HEK293T (cell line): ENCODE results near the gene LTO1.
"Not testable (repeated sequence)": the region's sequence is repeated elsewhere in the genome, so short reads cannot be mapped to it uniquely, and the experiment has no call there.

Source experiments
- CTCF ChIA-PET: fragments of 350-600 bp; formaldehyde crosslinking; extraction: SDS; loops from one replicate; lab custom pipeline; 2021; ENCODE audit warnings: antibody characterized with exemption, inconsistent platforms; lab: Yijun Ruan, JAX
- POLR2A ChIA-PET: fragments of 350-600 bp; formaldehyde crosslinking; extraction: SDS; loops from one replicate; lab custom pipeline; 2020; ENCODE audit warnings: antibody characterized with exemption, inconsistent platforms; lab: Yijun Ruan, JAX
- DNase-seq: peaks from one replicate; pipeline ENCODE4 v3.0.0; 2012; ENCODE audit warnings: mixed read lengths; ENCODE audit errors: extremely low spot score
- ARNT ChIP-seq: fragments of 450-650 bp; IDR thresholded peaks from 2 replicates; pipeline ENCODE4 v1.6.1; 2017; ENCODE audit warnings: mild to moderate bottlenecking
- BHLHE40 ChIP-seq: fragments of 450-650 bp; IDR thresholded peaks from 2 replicates; pipeline ENCODE4 v1.6.1; 2016; ENCODE audit warnings: mild to moderate bottlenecking, moderate library complexity, borderline replicate concordance
- CTBP1 ChIP-seq: fragments of 450-650 bp; IDR thresholded peaks from 2 replicates; pipeline ENCODE4 v1.6.1; 2016; ENCODE audit warnings: borderline replicate concordance
- ELF4 ChIP-seq: fragments of 450-650 bp; IDR thresholded peaks from 2 replicates; pipeline ENCODE4 v1.6.1; 2017; ENCODE audit warnings: antibody characterized with exemption
- FOXA1 ChIP-seq: fragments of 450-650 bp; IDR thresholded peaks from 2 replicates; pipeline ENCODE4 v1.6.1; 2016; ENCODE audit warnings: mild to moderate bottlenecking
- FOXK2 ChIP-seq: fragments of 450-650 bp; IDR thresholded peaks from 2 replicates; pipeline ENCODE4 v1.6.1; 2016; ENCODE audit warnings: mild to moderate bottlenecking
- FOXM1 ChIP-seq: fragments of 450-650 bp; IDR thresholded peaks from 2 replicates; pipeline ENCODE4 v1.6.1; 2017; ENCODE audit warnings: mild to moderate bottlenecking, borderline replicate concordance
- HDGF ChIP-seq: fragments of 450-650 bp; IDR thresholded peaks from 2 replicates; pipeline ENCODE4 v1.6.1; 2017; ENCODE audit warnings: antibody characterized with exemption, borderline replicate concordance
- L3MBTL2 ChIP-seq: fragments of 450-650 bp; conservative IDR thresholded peaks from 2 replicates; pipeline ENCODE4 v1.6.1; 2016; ENCODE audit warnings: mild to moderate bottlenecking
- LEF1 ChIP-seq: fragments of 450-650 bp; IDR thresholded peaks from 2 replicates; pipeline ENCODE4 v1.6.1; 2017; ENCODE audit warnings: mild to moderate bottlenecking, borderline replicate concordance
- NFRKB ChIP-seq: fragments of 450-650 bp; IDR thresholded peaks from 2 replicates; pipeline ENCODE4 v1.6.1; 2016; ENCODE audit warnings: mild to moderate bottlenecking, moderate library complexity
- PKNOX1 ChIP-seq: fragments of 450-650 bp; IDR thresholded peaks from 2 replicates; pipeline ENCODE4 v1.6.1; 2016
- SP1 ChIP-seq: fragments of 450-650 bp; IDR thresholded peaks from 2 replicates; pipeline ENCODE4 v1.6.1; 2017
- SUZ12 ChIP-seq: fragments of 450-650 bp; IDR thresholded peaks from 2 replicates; pipeline ENCODE4 v1.6.1; 2016; ENCODE audit warnings: mild to moderate bottlenecking
- TARDBP ChIP-seq: fragments of 450-650 bp; IDR thresholded peaks from 2 replicates; pipeline ENCODE4 v1.6.1; 2016
- ZNF384 ChIP-seq: fragments of 450-650 bp; IDR thresholded peaks from 2 replicates; pipeline ENCODE4 v1.6.1; 2016

Gene LTO1

DNA sequence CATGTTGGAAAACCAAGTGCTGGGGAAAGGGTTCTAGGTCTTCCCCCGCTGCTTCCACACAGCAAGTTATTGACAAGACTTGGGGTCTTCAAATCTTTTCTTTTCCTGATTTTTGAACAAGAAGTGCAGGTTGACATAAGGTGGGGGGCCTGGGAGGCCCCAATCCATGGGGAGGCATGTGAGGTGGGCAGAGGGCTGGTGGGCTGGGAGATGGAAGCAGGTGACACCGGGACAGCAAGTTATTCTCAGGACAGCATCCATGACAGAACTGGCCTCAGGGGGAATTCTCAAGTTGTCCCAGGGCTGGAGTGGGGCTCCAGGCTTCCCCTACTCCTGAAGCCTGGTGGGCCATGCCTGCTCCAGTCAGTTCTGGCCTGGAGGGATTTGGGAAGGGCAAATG is 23.2 kb upstream of the LTO1 start:
- DNase-seq = no peak
- ChIA-PET POLR2A (interaction anchor here (1.0 kb wide), 1 partner anchor 23 kb away, joined by 3 read pairs; the partner anchor contains the start of gene LTO1), CTCF (no interaction called here)
- no peak for TF ChIP-seq SUZ12
- TF ChIP-seq HDGF = no peak
- no peak for TF ChIP-seq BHLHE40
- no peak for TF ChIP-seq CTBP1
- no peak for TF ChIP-seq L3MBTL2
- no peak for TF ChIP-seq FOXM1
- no peak for TF ChIP-seq PKNOX1
- no peak for TF ChIP-seq FOXK2
- no peak for TF ChIP-seq FOXA1
- TF ChIP-seq TARDBP = no peak
- no peak for TF ChIP-seq ARNT
- no peak for TF ChIP-seq NFRKB
- no peak for TF ChIP-seq ZNF384
- TF ChIP-seq LEF1 = no peak
- no peak for TF ChIP-seq ELF4
- TF ChIP-seq SP1 = no peak

- ChIA-PET POLR2A (no interaction called here), CTCF (no interaction called here)
- no peak for DNase-seq
These were observed 22.7 kb upstream of the LTO1 start for GRCh38 chr11:69697861-69698260.

DNA sequence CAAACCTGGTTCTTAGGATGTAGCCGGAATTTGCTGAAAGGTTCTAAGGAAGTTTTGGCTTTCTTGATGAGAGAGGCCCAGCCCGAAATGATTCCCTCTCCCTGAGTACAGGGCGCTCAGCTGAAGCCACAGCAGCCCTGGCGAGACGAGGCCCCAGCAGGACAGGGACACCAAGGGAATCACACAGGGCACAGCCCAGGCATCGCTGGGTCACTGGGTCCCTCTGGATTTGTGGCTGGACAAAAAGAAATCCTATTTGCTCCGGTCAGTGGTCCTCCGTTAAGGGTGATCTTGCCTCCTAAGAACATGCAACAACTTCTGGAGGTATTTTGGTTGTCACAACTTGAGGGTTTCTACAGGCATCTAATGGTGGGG is 22.3 kb upstream of the LTO1 start:
- no peak for TF ChIP-seq FOXM1
- no peak for TF ChIP-seq TARDBP
- no peak for TF ChIP-seq PKNOX1
- no peak for TF ChIP-seq CTBP1
- POLR2A ChIA-PET = no interaction called here
- DNase-seq = no peak
- CTCF ChIA-PET = no interaction called here

More at GRCh38 chr11:69697861-69698260, 22.7 kb upstream of the LTO1 start:
- TF ChIP-seq BHLHE40 (no peak), FOXM1 (no peak), HDGF (no peak), PKNOX1 (no peak), FOXA1 (no peak), SUZ12 (no peak), ARNT (no peak), SP1 (no peak), L3MBTL2 (no peak), FOXK2 (no peak), LEF1 (no peak), TARDBP (no peak), NFRKB (no peak)

GRCh38 chr11:69696749-69697468 is 21.8 kb upstream of the LTO1 start:
- TF ChIP-seq BHLHE40 (no peak), PKNOX1 (peak; percentile 51; the same call in 1 of the 2 replicates)
- DNase-seq = no peak
- POLR2A ChIA-PET = no interaction called here
- CTCF ChIA-PET = interaction anchor here (0.6 kb wide), 1 partner anchor 47 kb away, joined by 4 read pairs; no protein-coding TSS in a partner anchor

DNA sequence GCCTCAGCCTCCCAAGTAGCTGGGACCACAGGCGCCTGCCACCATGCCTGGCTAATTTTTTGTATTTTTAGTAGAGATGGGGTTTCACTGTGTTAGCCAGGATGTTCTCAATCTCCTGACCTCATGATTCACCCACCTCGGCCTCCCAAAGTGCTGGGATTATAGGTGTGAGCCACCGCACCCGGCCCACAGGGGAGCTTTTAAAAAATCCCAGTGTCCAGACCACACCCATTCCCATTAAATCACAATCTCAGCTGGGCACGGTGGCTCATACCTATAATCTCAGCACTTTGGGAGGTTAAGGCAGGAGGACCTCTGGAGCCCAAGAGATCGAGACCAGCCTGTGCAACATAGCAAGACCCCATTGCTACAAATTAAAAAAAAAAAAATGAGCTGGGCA is 20.8 kb upstream of the LTO1 start:
- CTCF ChIA-PET = interaction anchor here (0.6 kb wide), 1 partner anchor 46 kb away, joined by 4 read pairs; no protein-coding TSS in a partner anchor
- POLR2A ChIA-PET, DNase-seq: not testable (repeated sequence)

- TF ChIP-seq PKNOX1 = no peak
- TF ChIP-seq FOXK2 = no peak
- no peak for TF ChIP-seq FOXA1
- TF ChIP-seq CTBP1 = no peak
- no peak for TF ChIP-seq TARDBP
- no peak for TF ChIP-seq SP1
- no peak for TF ChIP-seq L3MBTL2
- TF ChIP-seq NFRKB = no peak
- TF ChIP-seq SUZ12 = no peak
- TF ChIP-seq FOXM1 = no peak
- TF ChIP-seq HDGF = no peak
- TF ChIP-seq ZNF384 = no peak
- TF ChIP-seq LEF1 = no peak
- TF ChIP-seq ARNT = no peak
- ChIA-PET POLR2A (no interaction called here), CTCF (no interaction called here)
- DNase-seq = no peak
These were observed 20.4 kb upstream of the LTO1 start for GRCh38 chr11:69695581-69695980.
